ENCODE results near the gene MYOF.
"Not testable (repeated sequence)": the region's sequence is repeated elsewhere in the genome, so short reads cannot be mapped to it uniquely, and the experiment has no call there.

MYOF gene

GRCh38 chr10:93376372-93377293 lies 105.5 kb downstream of the MYOF start:
- peak; percentile 89 for DNase-seq
- in situ Hi-C loops (cut with MboI; ENCODE audit: low pct_unique_long_range_greater_than_20kb, low sequenced_read_pairs) = no loop called here

- no peak for DNase-seq
- in situ Hi-C loops (cut with MboI; ENCODE audit: low pct_unique_long_range_greater_than_20kb, low sequenced_read_pairs) = loop anchor here (25.0 kb wide), 1 partner anchor 316 kb away; no protein-coding TSS in a partner anchor
These were observed 111.2 kb downstream of the MYOF start for GRCh38 chr10:93370961-93371360.

DNA sequence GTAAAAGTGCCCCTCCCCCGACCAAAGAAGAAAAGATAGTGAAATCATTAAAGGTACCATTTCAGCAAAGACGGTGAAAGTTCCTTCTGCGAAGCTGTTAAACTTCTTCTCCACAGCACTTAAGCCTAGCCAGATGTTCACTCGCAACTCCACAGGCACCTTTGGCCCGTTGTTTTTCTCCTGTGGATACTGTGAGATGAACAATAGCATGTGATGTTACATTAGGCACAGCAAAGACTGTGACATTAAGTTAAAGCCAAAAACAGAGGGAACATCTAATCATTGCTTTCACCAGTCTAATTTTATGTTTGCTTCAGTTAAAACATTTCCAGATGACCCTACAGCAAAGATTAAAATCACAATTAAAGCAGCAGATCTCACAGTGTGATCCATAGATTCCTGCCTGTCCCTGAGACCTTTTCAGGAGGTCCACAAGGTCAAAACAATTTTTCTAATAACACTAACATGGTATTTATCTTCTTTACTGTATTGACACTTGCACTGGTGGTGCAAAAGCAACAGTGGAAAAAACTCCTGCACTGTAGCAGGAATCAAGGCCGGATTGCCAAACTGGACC lies 112.5 kb downstream of the MYOF start:
- in situ Hi-C loops (cut with MboI; ENCODE audit: low pct_unique_long_range_greater_than_20kb, low sequenced_read_pairs) = loop anchor here (25.0 kb wide), 1 partner anchor 318 kb away; no protein-coding TSS in a partner anchor
- no peak for DNase-seq

DNA sequence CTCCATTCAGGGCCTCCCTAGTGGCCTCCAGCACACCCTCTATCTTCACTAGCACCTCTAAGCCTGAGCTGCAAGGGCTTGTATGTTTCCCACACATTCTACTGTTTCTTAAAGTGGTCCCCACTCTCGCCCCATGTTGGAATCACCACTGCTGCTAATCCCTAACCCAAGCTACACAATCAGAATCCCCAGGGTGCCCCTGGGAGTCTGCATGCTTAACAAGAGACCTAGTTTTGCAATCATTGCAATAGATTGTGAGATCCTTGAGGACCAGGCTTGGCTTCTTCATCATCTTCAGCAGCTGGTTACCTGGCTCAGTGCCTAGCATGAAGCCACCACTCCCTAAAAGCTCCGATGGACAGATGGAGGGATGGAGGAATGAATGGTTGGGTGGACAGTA lies 113.9 kb downstream of the MYOF start:
- in situ Hi-C loops (cut with MboI; ENCODE audit: low pct_unique_long_range_greater_than_20kb, low sequenced_read_pairs) = loop anchor here (25.0 kb wide), 1 partner anchor 319 kb away; no protein-coding TSS in a partner anchor
- no peak for DNase-seq

DNA sequence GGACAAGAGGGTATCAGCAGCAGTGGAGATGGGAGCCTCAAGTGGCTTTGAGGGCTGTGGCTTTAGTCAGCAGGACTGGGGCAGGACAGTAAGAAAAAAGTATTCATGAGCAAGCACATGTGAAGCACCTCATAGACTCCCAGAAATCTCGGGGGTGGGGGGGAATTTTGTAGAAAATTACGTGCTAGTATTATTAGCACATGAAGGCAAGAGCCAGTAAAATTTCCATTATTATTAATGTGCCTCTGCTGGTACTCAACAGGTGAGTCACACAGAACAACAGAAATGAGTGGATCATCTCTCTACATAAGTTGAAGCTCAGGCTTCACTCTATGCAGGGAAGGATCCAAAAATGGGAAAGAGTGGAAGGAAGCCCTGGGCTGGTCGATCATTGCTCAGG lies 114.5 kb downstream of the MYOF start:
- in situ Hi-C loops (cut with MboI; ENCODE audit: low pct_unique_long_range_greater_than_20kb, low sequenced_read_pairs) = loop anchor here (25.0 kb wide), 1 partner anchor 320 kb away; no protein-coding TSS in a partner anchor
- no peak for DNase-seq

GRCh38 chr10:93364966-93365365 lies 117.2 kb downstream of the MYOF start:
- in situ Hi-C loops (cut with MboI; ENCODE audit: low pct_unique_long_range_greater_than_20kb, low sequenced_read_pairs) = loop anchor here (25.0 kb wide), 1 partner anchor 322 kb away; no protein-coding TSS in a partner anchor

DNA sequence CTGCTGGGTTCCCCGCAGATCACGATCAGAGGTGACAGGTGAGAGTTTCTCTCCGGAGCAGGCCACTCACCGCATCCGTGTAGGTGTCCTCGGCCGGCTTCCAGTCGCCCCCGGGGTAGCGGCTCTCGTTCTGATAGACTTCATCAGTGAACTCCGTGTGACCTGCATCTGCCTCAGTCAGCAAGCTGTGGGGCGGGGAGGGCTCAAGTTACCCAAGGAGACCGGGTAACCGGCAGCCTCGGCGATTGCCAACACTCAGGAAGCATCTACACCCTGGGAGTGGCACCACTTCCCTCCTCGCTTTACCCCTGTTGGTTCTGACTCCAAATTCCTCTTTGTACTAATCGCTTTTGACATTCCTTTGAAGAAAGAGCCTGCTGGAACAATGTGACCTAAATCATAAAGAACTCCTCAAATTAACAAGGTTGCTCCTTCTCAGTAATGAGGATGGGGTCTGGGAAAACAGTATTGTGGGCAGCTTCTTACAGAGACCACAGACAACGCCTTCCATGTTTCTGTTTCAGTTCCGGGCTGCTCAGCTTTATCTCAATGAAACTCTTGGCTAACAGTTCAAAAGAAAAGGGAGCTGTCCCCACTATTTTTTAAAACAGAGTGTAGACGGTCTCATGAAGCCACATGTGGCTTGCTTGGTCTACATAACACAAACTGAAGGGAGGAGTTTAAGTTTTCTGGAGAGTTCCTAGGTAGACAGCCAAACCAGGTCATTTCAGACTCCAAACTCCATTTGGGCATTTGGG lies 118.1 kb downstream of the MYOF start:
- in situ Hi-C loops (cut with MboI; ENCODE audit: low pct_unique_long_range_greater_than_20kb, low sequenced_read_pairs) = loop anchor here (25.0 kb wide), 1 partner anchor 323 kb away; no protein-coding TSS in a partner anchor
- DNase-seq = no peak

More at GRCh38 chr10:93364966-93365365, 117.2 kb downstream of the MYOF start:
- DNase-seq = no peak

DNA sequence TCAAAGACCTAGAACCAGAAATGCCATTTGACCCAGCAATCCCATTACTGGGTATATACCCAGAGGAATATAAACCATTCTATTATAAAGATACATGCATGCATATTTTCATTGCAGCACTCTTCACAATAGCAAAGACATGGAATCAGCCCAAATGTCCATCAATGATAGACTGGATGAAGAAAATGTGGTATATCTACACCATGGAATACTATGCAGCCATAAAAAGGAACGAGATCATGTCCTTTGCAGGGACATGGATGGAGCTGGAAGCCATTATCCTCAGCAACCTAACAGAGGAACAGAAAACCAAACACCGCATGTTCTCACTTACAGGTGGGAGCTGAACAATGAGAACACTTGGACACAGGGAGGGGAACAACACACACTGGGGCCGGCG lies 123.7 kb downstream of the MYOF start:
- in situ Hi-C loops (cut with MboI; ENCODE audit: low pct_unique_long_range_greater_than_20kb, low sequenced_read_pairs) = loop anchor here (25.0 kb wide), 1 partner anchor 329 kb away; no protein-coding TSS in a partner anchor
- not testable (repeated sequence) for DNase-seq

DNA sequence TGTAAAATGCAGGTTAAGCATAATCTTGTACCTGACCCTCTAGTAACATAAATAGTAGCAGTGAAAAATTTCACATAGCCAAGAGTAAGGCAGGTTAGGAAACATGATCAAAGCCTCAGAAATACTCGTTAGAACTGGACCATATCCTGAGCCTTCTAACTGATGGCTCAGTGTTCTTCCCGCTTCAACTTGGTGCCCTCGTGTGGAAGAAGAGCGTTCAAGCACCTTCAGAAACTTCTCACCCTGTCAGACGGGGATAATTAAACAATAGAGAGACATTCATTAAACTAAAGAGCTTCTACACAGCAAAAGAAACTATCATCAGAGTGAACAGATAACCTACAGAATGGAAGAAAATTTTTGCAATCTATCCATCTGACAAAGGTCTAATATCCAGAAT lies 124.5 kb downstream of the MYOF start:
- in situ Hi-C loops (cut with MboI; ENCODE audit: low pct_unique_long_range_greater_than_20kb, low sequenced_read_pairs) = loop anchor here (25.0 kb wide), 1 partner anchor 330 kb away; no protein-coding TSS in a partner anchor
- peak; percentile 53 for DNase-seq

- DNase-seq = no peak
- in situ Hi-C loops (cut with MboI; ENCODE audit: low pct_unique_long_range_greater_than_20kb, low sequenced_read_pairs) = loop anchor here (25.0 kb wide), 1 partner anchor 331 kb away; no protein-coding TSS in a partner anchor
These were observed 125.6 kb downstream of the MYOF start for GRCh38 chr10:93356516-93356915.

GRCh38 chr10:93352638-93353383 lies 129.3 kb downstream of the MYOF start:
- DNase-seq = peak; percentile 56
- in situ Hi-C loops (cut with MboI; ENCODE audit: low pct_unique_long_range_greater_than_20kb, low sequenced_read_pairs) = loop anchor here (25.0 kb wide), 1 partner anchor 334 kb away; no protein-coding TSS in a partner anchor

DNA sequence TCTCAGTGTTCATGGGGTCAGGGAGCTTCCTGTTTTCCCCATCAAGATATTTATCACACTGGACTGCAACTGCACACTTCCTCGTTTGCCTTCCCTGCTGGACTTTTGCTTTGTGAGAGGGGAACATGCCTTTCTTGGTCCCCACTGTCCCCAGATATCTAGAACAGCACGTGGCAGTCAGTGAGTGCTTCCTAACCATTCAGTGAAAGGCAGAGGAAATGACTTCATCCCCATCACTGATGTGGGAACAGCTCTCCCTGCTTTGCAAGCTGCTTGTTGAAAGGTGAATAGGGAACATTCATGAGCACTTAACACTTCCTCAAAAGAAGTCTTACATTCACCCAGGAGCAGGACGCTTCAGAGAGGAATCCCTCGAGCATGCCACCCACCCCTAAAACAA lies 135.4 kb downstream of the MYOF start:
- peak; percentile 57 for DNase-seq
- in situ Hi-C loops (cut with MboI; ENCODE audit: low pct_unique_long_range_greater_than_20kb, low sequenced_read_pairs) = loop anchor here (25.0 kb wide), 1 partner anchor 259 kb away; no protein-coding TSS in a partner anchor

- in situ Hi-C loops (cut with MboI; ENCODE audit: low pct_unique_long_range_greater_than_20kb, low sequenced_read_pairs) = loop anchor here (25.0 kb wide), 1 partner anchor 259 kb away; no protein-coding TSS in a partner anchor
These were observed 136.0 kb downstream of the MYOF start for GRCh38 chr10:93346108-93346507.

GRCh38 chr10:93344691-93345090 lies 137.4 kb downstream of the MYOF start:
- in situ Hi-C loops (cut with MboI; ENCODE audit: low pct_unique_long_range_greater_than_20kb, low sequenced_read_pairs) = loop anchor here (25.0 kb wide), 1 partner anchor 257 kb away; no protein-coding TSS in a partner anchor
- no peak for DNase-seq

More at GRCh38 chr10:93346108-93346507, 136.0 kb downstream of the MYOF start:
- no peak for DNase-seq

- in situ Hi-C loops (cut with MboI; ENCODE audit: low pct_unique_long_range_greater_than_20kb, low sequenced_read_pairs) = loop anchor here (25.0 kb wide), 1 partner anchor 256 kb away; no protein-coding TSS in a partner anchor
These were observed 139.2 kb downstream of the MYOF start for GRCh38 chr10:93342921-93343320.

GRCh38 chr10:93342366-93342765 lies 139.8 kb downstream of the MYOF start:
- DNase-seq = no peak
- in situ Hi-C loops (cut with MboI; ENCODE audit: low pct_unique_long_range_greater_than_20kb, low sequenced_read_pairs) = loop anchor here (25.0 kb wide), 1 partner anchor 255 kb away; no protein-coding TSS in a partner anchor

More at GRCh38 chr10:93342921-93343320, 139.2 kb downstream of the MYOF start:
- DNase-seq = no peak

DNA sequence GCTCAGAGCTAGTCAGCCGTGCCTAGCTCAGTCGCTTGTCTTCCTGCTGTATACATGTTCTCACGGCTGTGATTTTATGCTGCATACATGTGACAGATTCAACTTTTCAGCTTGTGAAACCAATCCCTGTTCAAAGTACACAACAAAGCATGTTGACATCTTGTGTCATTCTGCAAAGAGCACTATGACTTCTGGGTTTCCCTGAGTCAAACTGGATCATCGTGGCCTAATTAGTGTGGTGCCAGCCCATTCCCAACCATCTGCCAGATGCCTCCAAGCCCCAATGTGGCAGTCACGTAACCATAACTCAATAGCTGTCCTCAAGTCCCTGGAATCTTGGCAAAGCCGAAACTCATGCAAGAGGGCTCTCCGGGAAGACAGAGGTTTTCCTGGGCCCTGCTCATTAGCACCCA lies 144.8 kb downstream of the MYOF start:
- in situ Hi-C loops (cut with MboI; ENCODE audit: low pct_unique_long_range_greater_than_20kb, low sequenced_read_pairs) = loop anchor here (25.0 kb wide), 1 partner anchor 250 kb away; no protein-coding TSS in a partner anchor
- DNase-seq = no peak

GRCh38 chr10:93336678-93337077 lies 145.5 kb downstream of the MYOF start:
- in situ Hi-C loops (cut with MboI; ENCODE audit: low pct_unique_long_range_greater_than_20kb, low sequenced_read_pairs) = loop anchor here (25.0 kb wide), 1 partner anchor 249 kb away; no protein-coding TSS in a partner anchor
- no peak for DNase-seq
